GM18499 (cell line): Measurements from ENCODE around the gene MNT.

Experiments used
- ATAC-seq: cut with Tn5 transposase; IDR thresholded peaks from one replicate; pipeline ENCODE4 v1.9.1; 2021; ENCODE audit warnings: moderate number of reproducible peaks; ENCODE audit not compliant: insufficient read depth, unreplicated experiment

The MNT gene

DNA sequence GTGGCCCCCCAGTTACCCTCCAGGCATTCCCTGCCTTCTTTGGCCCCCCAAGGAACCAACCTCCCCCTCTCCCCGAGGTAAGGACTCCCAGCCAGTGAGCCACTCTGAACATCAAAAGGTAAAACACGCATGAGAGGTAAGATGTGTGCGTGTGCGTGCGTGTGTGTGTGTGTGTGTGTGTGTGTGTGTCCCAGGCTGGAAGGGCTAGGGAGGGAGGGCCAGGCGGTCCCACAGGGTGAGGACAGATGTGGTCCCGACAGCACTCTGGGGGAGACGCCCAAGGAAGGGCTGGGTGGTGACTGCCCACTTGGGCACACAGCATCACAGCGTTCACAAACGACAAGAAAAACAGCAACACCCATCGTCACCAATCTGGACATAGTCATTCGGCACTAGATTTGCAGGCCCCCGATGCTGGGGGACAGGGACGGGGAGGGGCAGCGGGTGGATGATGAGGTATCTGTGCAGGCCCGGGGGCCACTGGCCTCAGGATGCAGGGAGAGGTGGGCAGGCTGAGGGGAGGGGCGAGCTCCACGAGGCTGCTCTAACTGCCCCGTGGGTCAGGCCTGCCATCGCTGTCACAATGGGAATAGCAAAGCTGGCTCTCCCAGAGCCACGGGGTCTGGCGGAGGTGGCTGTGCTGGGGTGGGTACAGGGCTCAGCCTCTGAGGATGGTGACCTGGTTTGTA is 16.3 kb downstream of the MNT start:
- ATAC-seq, result no peak

DNA sequence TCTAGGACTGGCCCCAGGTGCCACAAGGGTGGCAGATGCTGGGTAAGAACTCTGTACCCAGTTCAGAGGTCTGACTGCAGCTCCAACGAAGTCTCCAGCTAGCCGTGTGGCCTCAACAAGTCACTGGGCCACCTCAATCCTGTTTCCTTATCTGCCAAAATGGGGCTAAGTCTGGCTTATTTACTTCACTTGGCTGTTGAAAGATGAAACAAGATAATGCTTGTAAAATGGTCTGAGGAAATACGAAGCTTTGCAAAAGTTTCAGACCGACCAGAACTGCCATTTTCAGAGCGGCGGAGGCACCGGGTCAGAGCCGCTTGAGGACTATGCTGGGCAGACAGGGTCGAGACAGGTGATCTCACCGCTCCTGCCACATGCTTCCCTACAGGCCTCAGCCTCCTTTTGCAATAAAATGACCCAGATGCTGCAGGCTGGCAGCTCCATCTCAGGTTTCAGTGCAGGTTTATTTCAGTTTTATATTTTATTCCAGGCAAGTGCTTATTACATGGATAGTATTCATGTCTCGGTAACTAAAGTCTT is 17.2 kb downstream of the MNT start:
- ATAC-seq, result no peak

DNA sequence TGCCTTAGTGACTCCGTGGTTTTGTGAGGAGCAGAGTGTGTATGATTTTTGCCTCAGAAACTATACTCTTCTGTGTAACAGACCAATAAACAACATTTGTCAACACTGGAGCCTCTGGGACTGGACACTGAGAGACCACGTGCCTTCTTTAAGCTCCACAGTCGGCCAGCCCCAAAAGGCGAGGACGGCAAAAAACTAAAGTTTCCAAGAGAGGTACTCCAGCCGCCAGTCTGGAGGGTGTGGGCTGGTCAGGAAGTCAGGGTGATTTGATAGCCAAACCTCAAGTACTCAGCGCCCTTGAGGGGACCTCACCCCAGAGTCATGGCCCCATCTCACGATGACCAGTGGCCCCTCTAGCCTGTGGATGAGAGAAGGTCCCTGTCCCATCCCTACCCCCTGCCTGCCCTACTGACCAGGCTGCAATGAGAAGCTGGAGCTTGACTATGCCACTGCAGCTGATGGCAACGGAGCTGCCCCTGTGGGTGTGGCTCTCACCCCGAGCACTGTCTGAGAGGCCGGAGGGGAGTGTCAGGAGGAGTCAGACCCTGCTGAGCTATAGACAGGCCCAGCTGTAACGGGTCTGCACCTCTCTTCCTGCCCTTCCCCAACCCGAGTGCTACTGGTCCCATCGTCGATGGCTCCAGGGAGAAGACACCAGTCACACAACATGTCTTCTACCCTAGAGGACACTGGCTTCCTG is 19.8 kb downstream of the MNT start:
- no peak for ATAC-seq

DNA sequence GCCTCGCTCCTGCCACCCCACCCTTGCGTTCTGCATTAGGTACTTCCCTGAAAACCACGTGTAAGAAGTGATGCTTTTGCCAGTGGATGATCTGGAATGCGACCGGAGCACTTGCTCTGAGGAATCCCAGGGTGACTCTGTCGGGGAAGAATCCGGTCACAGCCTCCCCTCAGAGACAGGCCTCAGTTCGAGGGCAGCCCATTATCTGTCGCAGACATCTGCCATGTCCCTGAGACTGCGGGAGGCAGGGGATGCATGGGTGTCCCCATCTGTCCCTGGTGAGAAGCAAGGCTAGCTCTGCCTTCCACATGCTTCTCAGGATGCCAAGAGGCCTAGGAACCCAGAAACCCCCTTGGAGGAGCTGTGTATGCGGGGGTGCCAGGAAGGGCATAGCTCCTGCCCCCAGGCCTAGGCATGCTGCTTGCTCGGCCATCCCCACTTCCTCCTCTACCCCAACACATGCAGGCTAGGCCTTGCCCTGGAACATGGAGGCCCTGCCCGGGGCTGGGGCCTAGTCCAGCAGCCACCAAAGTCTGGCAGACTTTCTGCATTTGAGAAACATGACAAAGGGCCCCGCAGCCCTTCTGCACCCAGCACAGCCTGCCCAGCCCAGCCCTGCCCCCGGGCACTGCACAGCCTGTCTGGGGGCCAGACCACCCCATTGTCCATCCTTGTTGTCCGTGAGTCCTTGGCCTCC is 20.5 kb downstream of the MNT start:
- ATAC-seq, result no peak

DNA sequence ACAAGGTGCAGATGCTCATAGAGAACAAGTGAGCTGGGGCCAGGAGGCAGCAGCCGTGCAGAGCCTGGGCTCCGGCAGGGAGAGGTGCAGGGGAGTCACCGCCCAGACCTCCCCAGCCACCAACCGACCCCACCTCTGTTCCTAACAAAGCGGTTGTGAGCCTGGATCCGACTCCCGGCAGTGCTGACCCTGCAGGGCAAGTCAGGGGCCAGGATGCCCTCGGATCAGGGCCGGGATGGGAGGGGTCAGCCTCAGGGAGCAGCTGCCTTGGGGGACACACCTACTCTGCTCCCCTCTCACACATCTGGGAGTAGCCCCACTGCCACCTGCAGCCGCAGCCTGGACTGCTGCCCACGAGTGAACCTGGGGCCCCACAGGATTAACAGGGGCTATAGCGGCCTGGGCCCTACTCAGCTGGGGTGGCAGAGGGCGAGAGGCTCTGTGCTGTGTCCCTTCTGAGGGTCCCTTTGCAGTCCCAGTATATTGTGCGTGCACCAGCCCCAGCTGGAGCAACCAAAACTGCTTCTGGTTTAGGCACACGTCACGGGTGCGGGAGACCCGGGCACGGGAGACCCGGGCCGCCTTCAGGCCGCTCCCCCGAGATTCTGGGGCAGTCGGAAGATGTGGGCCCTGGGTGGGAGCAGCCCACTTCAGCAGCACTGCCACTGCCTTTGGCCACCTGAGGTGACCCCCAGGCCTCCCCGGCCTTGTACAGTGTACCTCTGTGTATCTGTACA is 21.2 kb downstream of the MNT start:
- no peak for ATAC-seq

DNA sequence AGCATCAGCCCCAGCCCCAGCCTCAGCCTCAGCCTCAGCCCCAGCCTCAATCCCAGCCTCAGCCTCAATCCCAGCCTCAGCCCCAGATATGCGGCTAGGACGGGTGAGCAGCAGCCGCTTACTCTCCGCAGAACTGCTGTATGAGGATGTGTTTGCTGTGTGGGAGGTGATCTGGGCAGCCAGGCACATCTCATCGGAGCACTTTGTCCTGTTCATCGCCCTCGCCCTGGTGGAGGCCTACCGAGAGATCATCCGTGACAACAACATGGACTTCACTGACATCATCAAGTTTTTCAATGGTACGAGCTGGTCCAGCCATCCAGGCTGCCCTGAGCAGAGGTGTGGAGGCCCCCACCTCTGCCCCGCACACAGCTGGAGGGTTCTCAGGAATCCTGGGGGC is 22.0 kb downstream of the MNT start:
- no peak for ATAC-seq

DNA sequence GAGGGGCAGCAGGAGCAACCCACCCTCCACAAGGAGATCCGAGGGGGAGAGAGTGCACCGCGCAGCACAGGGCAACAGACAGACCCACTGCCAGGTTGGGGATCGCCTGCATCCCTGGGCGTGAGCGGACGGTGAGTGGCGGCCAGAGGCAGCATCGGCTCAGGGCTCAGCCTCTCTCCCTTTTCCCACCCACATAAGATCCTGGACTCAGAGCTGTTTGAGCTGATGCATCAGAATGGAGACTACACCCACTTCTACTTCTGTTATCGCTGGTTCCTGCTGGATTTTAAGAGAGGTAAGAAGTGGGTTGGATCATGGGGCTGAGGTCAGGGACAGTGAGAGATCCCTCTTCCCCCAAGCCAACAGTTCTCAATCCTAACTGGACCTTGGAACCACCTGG is 23.2 kb downstream of the MNT start:
- ATAC-seq, result no peak

DNA sequence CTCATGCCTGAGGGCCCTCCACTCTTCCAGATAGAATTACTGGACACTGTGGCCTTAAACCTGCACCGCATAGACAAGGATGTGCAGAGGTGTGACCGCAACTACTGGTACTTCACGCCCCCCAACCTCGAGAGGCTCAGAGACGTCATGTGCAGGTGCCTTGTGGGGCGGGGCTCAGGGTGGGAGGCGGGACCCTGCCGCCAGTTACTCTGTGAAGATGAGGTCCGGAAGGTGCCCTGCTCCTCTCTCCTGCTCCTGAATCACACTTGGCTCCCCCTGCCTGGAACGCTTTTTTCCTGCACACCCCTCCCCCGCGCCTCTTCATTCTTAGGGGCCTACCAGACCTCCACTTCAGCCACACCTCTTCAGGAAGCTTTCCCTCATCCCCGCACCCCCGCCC is 24.8 kb downstream of the MNT start:
- ATAC-seq, result no peak

DNA sequence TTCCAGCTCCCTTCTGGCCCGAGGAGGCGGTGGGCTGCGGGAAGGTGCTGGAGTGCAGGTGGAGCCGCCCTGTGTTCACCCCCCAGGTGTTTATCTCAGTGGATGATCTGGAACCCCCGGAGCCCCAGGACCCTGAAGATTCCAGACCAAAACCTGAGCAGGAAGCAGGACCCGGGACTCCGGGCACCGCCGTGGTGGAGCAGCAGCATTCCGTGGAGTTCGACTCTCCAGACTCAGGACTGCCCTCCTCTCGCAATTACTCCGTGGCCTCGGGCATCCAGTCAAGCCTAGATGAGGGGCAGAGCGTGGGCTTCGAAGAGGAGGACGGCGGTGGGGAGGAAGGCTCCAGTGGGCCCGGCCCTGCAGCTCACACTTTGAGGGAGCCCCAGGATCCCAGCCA is 25.5 kb downstream of the MNT start:
- ATAC-seq, result no peak

DNA sequence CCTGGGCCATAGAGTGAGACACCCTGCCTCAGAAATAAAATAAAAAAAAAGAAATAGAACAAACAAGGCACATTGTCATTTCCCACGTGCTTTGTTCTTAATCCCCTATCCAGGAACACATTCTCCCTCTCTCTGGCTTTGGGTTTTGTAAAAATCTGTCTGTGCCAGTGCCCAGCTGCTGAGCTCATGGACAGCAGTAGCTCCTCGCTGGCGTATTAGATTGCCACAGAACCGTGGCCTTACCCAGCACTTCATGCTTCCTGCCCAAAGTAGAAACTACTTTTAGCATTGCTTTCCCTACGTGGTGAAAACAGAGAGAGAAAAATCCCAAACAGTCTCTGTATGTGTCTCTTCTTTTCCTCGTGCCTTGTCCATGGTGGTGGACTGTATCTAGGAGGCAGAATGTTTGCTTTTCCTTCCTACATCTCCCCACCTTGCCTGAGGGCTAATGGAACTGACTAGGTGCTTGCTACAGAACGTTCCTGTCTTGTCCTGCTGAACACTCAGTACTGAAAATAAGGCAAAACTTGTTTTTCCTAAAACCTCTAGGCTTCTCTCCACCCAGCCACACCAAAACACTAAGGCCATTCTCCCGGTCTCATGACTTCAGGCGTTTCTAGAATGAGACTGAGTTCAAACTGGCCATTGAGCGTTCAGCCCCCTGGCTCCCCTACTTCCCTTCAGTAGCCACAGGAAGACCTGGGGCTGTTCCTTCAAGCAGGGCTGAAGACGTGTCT is 26.1 kb downstream of the MNT start:
- no peak for ATAC-seq

DNA sequence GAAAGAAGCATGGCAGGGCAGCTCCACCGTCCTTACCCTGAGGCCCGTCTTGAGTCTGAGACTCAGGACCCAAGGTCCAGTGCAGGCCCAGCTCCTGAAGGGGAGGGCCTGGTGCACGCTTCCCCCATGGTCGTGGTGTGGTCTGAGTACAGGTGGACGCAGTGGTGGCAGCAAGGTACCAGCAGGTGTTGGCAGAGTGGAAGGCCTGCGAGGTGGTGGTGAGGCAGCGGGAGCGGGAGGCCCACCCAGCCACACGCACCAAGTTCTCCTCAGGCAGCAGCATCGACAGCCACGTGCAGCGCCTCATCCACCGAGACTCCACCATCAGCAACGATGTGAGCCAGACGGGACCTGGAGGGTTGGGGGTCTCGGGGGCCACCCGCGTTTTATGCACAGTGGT is 27.7 kb downstream of the MNT start:
- ATAC-seq, result no peak

DNA sequence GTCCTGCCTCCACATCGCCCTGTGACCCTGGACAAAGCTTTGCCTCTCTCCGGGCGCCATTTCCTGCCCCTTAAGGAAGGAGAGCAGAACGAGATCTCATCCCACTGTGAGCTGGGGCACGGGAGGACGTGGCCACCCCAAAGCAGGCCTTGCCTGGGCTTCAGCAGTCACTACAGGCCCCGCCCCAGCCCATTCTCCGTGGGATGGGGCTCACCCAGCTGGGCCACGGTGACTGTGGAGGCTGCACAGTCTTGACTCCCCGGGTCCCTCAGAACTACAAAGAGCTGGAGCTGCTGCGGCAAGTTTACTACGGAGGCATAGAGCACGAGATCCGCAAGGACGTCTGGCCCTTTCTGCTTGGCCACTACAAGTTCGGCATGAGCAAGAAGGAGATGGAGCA is 28.2 kb downstream of the MNT start:
- no peak for ATAC-seq

DNA sequence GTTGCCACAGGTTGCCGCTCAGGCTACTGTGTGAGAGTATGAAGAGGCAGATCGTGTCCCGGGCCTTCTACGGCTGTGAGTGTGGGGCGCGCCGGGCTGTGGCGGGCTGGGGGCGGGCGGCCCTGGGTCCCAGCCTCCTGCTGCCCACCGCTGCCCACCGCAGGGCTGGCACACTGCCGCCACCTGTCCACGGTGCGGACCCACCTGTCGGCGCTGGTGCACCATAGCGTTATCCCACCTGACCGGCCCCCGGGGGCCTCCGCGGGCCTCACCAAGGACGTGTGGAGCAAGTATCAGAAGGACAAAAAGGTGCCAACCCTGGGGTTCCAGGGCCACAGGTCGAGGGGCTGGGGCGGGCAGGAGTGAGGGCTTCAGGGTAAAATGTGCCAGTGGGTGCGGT is 28.7 kb downstream of the MNT start:
- ATAC-seq, result no peak

DNA sequence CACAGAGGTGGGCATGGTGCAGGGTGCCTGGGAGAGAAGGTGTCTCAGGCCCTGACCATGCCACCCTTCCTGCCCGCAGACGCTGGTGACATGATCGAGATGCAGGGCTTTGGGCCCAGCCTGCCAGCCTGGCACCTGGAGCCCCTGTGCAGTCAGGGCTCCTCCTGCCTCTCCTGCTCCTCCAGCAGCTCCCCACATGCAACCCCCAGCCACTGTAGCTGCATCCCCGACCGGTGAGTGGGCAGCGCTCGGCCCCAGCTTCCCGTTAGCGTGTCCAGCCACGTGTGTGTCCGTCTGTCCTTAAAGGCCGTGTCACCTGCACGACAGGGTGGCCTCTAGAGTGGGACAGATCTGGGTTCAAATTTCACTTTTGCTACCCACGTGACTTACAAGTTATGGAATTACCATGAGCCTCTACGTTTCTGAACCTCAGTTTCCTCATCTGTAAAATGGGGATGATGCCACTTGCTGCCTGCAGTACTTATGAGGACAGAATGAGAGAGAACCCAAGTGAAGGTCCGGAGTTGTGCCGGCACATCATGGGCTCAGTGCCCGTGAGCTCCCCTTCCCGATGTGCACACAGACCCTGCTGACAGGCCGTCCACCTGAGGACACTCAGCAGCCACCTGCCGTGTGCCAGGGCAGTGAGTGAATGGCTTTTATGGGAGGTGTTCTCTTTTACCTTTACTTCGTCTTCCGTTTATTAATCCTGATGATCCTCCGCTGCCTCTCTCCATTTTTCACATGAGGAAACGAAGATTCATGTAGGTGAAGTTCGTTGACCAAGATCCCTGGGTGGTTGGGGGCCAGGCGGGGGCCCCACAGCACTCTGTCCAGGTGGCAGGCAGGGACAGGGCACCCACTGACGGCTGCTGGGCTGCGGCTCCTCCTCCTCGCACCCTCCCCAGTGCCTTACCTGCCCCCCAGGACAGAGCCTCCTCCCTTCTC is 29.4 kb downstream of the MNT start:
- ATAC-seq, result no peak

DNA sequence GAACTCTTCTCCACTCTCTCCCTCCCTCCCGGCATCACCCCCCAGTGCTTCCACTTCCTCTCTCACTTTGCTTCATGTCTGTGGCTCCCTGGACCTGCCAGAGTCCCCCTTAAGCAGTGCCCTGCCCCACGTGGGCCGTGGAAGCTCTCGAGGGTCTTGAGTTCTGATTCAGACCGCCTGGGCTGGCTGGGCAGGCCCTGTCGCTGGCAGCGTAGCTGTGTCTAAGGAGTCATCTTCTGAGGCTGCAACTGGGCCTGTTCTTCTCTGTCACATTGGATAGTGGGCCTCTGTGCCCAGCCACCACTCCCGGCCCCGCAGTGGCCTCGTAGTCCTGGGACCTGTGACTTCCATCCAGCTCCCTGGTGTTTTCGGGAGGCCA is 30.7 kb downstream of the MNT start:
- ATAC-seq, result no peak

DNA sequence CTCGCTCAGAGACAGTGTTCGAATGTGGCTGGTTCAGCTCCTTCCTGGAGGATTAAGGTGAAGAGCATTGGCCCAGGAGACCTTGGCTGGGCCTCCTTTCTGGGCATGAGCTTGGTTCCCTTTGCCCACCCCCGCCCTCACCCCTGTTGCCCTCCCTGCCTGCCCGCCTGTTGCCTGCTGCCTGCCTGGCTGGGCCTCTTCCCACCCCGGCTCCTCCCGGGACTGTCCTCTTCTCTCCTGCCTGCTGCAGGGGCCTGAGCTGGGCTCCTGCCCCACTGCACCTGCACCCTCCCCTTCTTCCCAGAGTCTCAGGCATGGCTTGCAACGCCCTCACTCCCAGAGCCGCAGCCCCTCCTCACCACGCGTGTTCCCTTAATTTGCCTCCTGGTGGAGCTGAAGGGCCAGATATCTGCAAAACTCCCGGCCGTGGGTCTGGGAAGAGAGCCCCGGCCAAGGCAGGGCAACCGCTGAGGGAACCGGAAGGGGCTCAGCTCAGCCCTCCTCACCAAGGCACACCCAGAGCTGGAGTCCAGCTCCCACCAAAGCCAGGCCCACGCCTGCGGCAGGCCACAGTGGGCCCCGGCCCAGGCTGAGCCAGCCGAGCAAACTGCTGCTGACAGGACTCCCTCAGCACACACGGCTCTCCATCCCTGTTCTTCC is 31.2 kb downstream of the MNT start:
- no peak for ATAC-seq

DNA sequence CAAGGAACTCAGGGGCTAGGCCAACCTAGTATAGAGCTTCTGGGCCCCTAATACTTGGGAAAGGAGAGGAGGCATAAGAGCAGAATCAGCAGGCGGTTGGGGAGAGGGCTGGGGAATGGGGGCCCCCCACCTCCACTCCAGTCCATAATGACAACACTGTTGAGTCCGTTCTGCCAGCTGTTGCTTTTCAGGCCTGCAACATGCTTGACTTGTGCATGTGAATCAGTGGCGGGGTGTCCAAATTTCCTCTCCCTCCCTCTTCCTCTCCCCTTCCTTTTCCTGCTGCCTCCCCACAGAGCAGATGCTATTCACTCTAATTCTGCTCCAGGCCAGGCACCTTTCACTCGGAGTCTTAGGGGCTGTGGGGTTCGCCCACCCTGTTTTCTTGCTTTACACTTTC is 31.8 kb downstream of the MNT start:
- ATAC-seq, result no peak

DNA sequence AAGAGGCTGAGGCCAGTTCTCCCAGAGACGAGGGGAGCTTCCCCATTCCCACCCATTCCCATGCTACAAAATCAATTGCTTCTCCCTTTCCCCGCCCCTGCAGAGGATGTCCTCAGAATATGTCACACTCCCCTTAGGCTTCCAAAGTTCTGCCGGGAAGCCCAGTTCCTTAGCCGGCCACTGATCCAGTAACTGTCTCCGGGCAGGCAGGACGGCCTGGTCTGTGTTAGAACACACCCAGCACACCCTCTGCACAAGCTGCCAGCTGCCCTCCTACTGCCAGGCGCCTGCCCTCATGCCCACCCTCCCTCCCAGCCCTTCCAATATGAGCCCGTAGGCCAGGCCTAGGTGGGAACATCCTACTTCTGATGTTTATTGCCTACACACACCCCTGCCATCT is 32.5 kb downstream of the MNT start:
- no peak for ATAC-seq
